Panc1 (cell line): ENCODE results near the gene TNIP1.

ENCODE experiments used
- POLR2AphosphoS5 ChIP-seq: IDR thresholded peaks from 2 replicates; pipeline ENCODE4 v1.6.1; 2012; ENCODE audit warnings: mild to moderate bottlenecking, low read depth, low read length, moderate library complexity
- TF ChIP-seq, protein P1 (sequence below): fragments of 450-650 bp; IDR thresholded peaks from 2 replicates; pipeline ENCODE4 v1.5.1; 2017; ENCODE audit warnings: mild to moderate bottlenecking

DNA sequence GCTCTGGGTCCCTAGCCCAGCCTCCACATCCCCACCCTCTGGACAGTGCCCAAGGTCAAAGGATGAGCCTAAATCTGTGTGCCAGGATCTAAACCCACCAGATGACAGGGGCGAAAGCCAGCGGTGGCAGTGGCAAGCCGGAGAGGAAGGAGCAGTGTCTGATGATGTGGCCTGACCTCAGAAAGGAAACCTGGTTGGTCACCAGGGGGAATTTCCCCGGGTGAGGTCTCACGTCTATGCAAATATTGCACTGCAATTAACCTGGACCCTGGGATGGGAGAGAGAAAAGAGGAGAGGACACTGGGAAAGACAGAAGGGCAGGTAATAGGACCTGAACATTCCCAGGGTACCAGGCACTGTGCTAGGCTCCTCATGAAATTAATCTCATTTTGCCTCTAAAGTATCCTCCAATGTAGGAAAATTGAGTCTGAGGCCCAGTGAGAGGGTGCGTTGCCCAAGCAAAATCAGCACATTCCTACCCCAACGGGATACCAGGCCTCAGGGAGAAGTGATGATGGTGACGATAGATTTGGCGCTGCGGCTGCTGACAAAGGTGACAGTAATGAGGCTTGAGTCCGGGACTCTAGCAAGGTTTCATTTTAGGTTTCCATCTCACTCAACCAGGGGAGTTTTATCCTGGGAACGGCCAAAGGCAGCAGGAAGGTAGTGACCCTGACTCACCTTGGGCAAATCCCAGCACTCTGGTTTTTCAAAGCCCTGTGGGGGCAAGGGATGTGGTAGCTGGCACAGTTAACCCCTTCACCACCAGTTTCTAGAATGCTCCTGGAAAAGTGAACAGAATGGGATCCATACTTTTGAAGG, 13.4 kb upstream of the TNIP1 start:
- TF ChIP-seq, protein P1, sequence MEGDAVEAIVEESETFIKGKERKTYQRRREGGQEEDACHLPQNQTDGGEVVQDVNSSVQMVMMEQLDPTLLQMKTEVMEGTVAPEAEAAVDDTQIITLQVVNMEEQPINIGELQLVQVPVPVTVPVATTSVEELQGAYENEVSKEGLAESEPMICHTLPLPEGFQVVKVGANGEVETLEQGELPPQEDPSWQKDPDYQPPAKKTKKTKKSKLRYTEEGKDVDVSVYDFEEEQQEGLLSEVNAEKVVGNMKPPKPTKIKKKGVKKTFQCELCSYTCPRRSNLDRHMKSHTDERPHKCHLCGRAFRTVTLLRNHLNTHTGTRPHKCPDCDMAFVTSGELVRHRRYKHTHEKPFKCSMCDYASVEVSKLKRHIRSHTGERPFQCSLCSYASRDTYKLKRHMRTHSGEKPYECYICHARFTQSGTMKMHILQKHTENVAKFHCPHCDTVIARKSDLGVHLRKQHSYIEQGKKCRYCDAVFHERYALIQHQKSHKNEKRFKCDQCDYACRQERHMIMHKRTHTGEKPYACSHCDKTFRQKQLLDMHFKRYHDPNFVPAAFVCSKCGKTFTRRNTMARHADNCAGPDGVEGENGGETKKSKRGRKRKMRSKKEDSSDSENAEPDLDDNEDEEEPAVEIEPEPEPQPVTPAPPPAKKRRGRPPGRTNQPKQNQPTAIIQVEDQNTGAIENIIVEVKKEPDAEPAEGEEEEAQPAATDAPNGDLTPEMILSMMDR: no peak
- no peak for TF ChIP-seq POLR2AphosphoS5
